Measurements from ENCODE around the gene EXD3.

EXD3 gene

GRCh38 chr9:137375321-137376058 is 47.5 kb downstream of the EXD3 start:
- no peak for DNase-seq

GRCh38 chr9:137374131-137374845 is 48.7 kb downstream of the EXD3 start:
- no peak for DNase-seq

DNA sequence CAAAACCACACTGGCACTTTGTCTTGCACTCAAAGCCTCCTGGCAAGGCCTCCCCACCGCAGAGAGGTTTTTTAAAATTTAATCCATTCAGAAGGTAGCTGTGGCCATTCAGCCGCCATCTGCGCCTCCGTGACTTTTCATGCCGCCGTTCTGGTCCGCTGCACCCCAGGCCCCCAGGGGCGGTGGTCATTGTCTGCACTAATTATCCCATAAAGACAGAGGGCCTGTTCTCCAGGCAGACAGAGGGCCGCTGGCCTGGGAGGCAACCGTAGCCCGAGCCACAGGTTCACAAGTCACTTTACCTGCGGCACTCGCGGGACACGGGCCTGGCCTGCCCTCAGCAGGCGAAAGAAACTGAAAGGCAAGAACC is 49.4 kb downstream of the EXD3 start:
- DNase-seq, result no peak

- DNase-seq, result no peak
Measured at GRCh38 chr9:137372693-137373610, 50.0 kb downstream of the EXD3 start.

GRCh38 chr9:137371946-137372651 is 50.9 kb downstream of the EXD3 start:
- DNase-seq, result no peak

DNA sequence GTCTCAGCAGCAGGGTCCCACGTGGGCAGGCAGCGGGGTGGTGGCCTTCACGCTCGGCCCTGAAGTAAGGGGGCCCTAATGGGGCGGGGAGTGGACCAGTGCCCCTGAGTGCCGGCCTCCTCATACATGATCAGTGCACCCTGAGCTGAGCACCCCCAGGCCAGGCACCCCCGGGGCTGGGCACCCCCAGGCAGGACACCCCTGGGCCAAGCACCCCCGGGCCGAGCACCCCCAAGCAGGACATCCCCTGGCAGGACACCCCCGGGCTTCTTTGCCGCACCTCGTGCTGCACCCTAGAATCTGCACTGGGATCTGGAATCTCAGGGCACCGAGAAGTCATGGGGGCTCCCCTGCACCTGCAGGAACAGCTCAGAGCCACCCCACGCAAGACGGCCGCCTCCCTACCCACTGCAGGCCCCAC is 51.4 kb downstream of the EXD3 start:
- DNase-seq, result no peak

- no peak for DNase-seq
Measured at GRCh38 chr9:137370865-137371520, 52.0 kb downstream of the EXD3 start.

DNA sequence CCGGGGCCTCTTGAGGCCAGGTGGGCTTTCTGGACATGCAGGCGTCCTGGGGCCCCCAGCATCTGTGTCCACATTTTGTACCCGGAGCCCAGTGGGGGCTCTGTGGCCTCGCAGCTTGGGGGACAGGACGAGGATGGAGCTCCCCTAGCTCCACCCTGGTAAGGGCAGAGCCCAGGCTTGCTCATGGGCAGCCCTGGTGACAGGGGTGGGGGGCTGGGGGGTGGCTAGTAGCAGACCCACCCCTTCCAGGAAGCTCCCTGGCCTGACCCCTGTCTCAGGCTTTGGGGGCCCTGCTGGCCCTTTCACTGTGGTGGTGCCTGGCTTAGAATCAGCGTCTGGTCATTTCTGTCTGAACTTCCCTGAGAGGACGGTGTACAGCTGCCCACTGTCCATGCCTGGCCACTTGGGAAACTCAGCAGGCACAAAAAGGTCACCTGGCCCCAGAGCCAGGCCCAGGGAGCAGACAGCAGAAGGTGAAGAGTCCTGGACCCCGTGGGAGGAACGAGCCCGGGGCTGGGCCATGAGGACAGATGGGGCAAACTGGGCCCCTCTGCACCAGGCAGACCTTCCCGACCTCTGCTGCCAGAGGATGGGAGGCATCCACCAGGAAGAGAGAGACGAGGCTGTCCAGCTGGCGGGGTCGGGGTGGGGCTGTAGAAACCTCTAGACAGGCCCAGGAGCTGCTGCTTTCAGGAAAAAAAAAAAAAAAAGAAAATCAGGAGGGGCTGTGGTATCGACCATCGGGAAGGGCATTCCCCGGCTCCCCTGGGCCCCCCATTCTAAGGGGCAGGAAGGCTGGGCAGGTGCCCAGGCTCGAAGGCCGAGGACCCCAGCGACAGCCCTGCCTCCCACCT is 52.8 kb downstream of the EXD3 start:
- no peak for DNase-seq

GRCh38 chr9:137369061-137369787 is 53.7 kb downstream of the EXD3 start:
- DNase-seq, result no peak

- no peak for DNase-seq
Measured at GRCh38 chr9:137368431-137369035, 54.4 kb downstream of the EXD3 start.

DNA sequence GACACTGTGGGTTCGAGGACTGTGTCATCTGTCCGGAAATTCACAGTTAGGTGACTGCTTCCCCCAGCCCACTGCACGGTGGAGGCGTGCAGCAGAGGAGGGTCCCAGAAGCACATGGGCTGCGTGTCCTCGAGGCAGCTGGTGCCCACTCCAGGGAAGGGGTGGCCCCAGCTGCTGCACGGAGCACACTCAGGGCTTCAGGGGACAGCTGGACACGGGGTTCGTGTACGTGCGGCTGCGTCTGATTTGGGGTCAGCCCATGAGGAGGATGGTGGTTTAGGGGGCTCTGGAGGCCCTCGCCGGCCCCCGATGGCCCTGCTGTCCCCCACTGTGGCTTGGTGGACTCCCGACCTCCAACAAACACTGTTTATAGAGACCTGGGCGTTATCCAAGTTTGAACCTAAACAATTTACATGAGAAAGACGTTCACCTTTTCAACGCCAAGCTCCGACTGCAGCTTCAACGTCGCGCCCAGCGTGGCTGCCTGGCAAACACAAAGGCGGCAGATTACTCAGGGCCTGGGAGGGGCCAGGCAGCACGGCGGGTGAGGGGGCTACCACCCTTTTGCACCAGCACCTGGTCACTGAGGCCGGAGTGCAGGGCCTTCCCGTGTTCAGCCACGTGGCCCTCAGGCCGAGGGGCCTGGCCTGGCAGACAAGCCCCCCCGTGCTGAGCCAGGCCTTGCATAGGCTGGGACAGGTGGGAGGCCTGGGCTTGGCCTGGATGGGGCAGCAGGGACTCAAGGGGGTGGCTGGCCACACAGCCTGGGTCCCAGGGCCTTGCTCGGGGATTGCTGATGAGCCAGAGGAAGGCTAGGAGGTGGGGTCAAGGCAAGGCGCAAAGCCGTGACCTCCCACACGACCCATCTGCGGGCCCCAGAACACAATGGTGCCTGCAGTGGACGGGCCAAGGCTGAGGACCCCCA is 55.2 kb downstream of the EXD3 start:
- no peak for DNase-seq

DNA sequence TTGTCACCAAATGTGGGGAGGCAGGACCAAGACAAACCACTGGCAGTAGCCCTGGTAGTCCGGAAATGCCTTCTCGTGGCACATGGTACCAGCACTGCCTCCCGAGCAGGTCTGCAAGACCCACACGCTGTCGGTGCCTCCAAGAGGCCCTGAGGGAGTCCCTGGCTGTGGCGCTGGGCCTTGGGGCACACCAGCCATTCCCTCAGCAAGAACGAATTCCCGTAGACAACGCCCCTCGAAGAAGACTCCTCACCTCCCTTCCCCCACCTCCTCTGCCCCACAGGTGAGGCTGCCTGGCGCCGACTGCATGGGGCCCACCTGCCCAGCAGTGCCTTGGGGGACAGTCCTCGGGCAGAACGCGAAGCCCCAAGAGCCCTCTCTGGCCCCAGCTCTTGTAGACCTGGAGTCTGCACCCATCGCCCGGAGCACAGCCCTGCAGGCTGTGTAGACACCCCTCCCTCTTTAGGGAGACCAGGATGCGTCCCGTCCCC is 56.0 kb downstream of the EXD3 start:
- no peak for DNase-seq

GRCh38 chr9:137366445-137366810 is 56.5 kb downstream of the EXD3 start:
- DNase-seq, result no peak

DNA sequence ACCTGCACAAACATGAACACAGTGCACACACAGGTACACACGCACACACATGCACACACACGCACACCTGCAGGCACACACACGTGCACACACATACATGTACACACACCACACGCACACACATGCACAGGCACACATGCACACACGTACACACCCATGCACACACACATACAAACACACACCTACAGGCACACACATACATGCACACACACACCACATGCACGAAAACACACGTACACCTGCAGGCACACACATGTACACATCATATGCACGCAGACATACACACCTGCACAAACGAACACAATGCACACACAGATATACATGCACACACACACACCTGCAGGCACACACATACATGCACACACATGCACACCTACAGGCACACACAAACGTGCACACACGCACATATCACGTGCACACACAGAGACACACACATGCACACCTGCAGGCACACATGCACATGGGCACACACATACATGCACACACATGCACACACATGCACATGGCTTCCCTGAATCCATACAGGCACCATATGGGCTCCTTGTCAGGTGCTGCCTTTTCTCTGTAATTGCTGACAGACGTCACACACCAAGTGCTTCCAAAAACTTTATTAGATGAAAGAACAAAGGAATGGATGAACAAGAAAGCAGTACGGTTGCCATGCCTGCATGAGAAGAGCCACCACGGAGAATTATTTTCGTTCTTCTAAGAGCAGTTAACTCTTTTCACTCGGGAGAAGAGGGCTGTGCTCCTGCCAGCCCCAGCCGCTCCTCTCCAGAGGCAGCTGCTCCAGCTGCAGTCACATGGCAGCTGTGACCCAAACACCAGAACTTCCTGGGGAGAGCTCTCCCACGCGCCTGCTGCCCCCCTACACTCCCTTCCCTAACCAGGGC is 57.2 kb downstream of the EXD3 start:
- no peak for DNase-seq

- DNase-seq, result no peak
Measured at GRCh38 chr9:137365056-137365455, 57.9 kb downstream of the EXD3 start.

GRCh38 chr9:137359850-137360249 is 63.1 kb downstream of the EXD3 start:
- no peak for DNase-seq

DNA sequence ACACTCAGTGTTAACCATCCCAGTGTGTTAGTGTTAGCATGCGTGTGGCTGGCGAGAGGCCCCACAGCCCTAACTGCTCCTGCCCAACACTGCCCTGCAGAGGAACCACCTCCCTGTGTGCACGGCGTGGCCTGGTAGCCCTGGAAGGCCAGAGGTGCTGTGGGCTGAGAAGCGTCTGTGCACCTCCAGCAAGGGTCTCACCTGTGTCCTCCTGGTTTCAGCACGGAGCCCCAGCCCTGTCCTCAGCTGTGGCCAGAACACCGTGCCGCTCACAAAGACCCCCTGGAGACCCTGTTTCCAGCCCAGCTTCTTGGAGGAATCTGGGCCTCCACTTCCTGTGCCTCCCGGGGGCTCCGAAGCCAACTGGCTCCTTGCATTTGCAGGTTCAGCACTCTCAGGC is 64.8 kb downstream of the EXD3 start:
- DNase-seq, result no peak

DNA sequence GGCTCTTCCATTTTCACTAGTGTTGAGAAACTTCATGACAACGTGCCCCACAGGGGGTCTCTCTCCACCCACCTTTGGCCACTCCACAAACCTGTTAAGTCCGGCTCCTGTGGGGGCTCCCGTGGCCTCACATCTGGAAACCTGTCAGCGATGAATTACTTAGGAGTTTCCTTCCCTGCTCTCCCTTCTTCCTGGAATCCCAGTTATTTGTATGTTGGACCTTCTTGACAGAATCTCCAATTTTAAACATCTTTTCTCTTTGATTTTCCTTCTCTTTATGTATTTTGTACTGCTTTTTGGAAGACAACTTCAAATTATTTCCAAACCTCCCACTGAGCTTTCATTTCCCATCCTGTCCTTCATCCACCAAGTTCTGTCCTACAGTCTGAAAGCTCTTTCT is 65.8 kb downstream of the EXD3 start:
- DNase-seq, result no peak

All from activated T-cell treated with anti-CD3 and anti-CD28 coated beads, Interleukin-2, amount 50 U/mL, for 48 hours (primary cell).